Muscle of leg (tissue), 11 donors: Measurements from ENCODE around the gene CAPN5. TPM values are rescaled to one million over a fixed set of nuclear protein-coding genes. Genes with fewer than 3 reads are reported as not detected.

ENCODE experiments used
- DNase-seq: peaks from one replicate; pipeline ENCODE4 v3.0.0; 2013
- H3K27ac ChIP-seq: one replicate; pipeline ENCODE4 v1.5.1; 2013; ENCODE audit warnings: mild to moderate bottlenecking, low read length, control low read depth
- H3K27me3 ChIP-seq: one replicate; pipeline ENCODE4 v1.6.1; 2013; ENCODE audit warnings: low read length; ENCODE audit not compliant: control insufficient read depth, insufficient read depth
- H3K36me3 ChIP-seq: one replicate; pipeline ENCODE4 v1.6.1; 2013; ENCODE audit warnings: low read length; ENCODE audit not compliant: control insufficient read depth, insufficient read depth
- H3K4me1 ChIP-seq: one replicate; pipeline ENCODE4 v1.6.1; 2013; ENCODE audit warnings: low read length; ENCODE audit not compliant: control insufficient read depth, insufficient read depth
- H3K4me3 ChIP-seq: one replicate; pipeline ENCODE4 v1.5.1; 2013; ENCODE audit warnings: low read length, control low read depth
- H3K9me3 ChIP-seq: replicated peaks from 2 replicates; pipeline ENCODE4 v1.6.1; 2013; ENCODE audit warnings: low read depth, low read length; ENCODE audit not compliant: control insufficient read depth
- WGBS: methylation state at CpG from one replicate; pipeline ENCODE4 v1.1.5; 2013; ENCODE audit warnings: missing lambda C conversion rate; ENCODE audit not compliant: insufficient coverage; 5-methylcytosine and 5-hydroxymethylcytosine counted together
- polyA plus RNA-seq, 8 donors: library from polyadenylated mRNA; unstranded; fragments of 120-200 nt; gene quantifications; one replicate each; pipeline versions ENCODE4 v1.2.1 to v1.2.3, GENCODE V29; 2013; ENCODE audit warnings: inconsistent platforms in 1 of 8, low replicate concordance in 1 of 8; ENCODE audit not compliant: insufficient read length in 8 of 8, insufficient read depth in 1 of 8
- total RNA-seq: library from RNA; stranded (reverse); fragments of 120-200 nt; gene quantifications from one replicate; pipeline ENCODE4 v1.2.4, GENCODE V29; 2013

Gene CAPN5
- total and polyA plus RNA-seq, 9 donors = 6.2 to 17.8 (median 12.1) TPM

GRCh38 chr11:77106759-77107158 lies 40.0 kb downstream of the CAPN5 start:
- no peak overlapping the region for H3K27ac ChIP-seq
- H3K9me3 ChIP-seq = no peaks in the 10 kb centered on the region
- H3K27me3 ChIP-seq = no peaks in the 10 kb centered on the region
- H3K4me3 ChIP-seq = no peak overlapping the region
- 91% methylated on average over 12 of the region's 13 CpGs for WGBS
- no peak for DNase-seq
- peaks cover 4% of the 10 kb centered on the region for H3K36me3 ChIP-seq
- H3K4me1 ChIP-seq = peaks cover 13% of the 10 kb centered on the region

GRCh38 chr11:77107950-77108349 lies 41.2 kb downstream of the CAPN5 start:
- H3K27ac ChIP-seq = no peak overlapping the region
- H3K36me3 ChIP-seq = peaks cover 8% of the 10 kb centered on the region
- no peaks in the 10 kb centered on the region for H3K9me3 ChIP-seq
- peaks cover 13% of the 10 kb centered on the region for H3K4me1 ChIP-seq
- WGBS = 76% methylated on average over 3 of the region's 3 CpGs
- H3K4me3 ChIP-seq = no peak overlapping the region
- DNase-seq = no peak
- H3K27me3 ChIP-seq = no peaks in the 10 kb centered on the region

GRCh38 chr11:77108436-77108835 lies 41.7 kb downstream of the CAPN5 start:
- WGBS = 90% methylated on average over 2 of the region's 9 CpGs
- Histone ChIP-seq H3K9me3 (no peaks in the 10 kb centered on the region), H3K36me3 (peaks cover 8% of the 10 kb centered on the region)

GRCh38 chr11:77109236-77110019 lies 42.7 kb downstream of the CAPN5 start:
- H3K27me3 ChIP-seq = no peaks in the 10 kb centered on the region
- H3K27ac ChIP-seq = no peak overlapping the region
- DNase-seq = peak; percentile 24
- H3K4me1 ChIP-seq = peaks cover 13% of the 10 kb centered on the region
- no peak overlapping the region for H3K4me3 ChIP-seq
- WGBS = 60% methylated on average over 9 of the region's 11 CpGs
- H3K9me3 ChIP-seq = no peaks in the 10 kb centered on the region
- H3K36me3 ChIP-seq = peaks cover 8% of the 10 kb centered on the region

More at GRCh38 chr11:77108436-77108835, 41.7 kb downstream of the CAPN5 start:
- Histone ChIP-seq H3K4me3 (no peak overlapping the region), H3K27me3 (no peaks in the 10 kb centered on the region), H3K27ac (no peak overlapping the region), H3K4me1 (peaks cover 13% of the 10 kb centered on the region)
- no peak for DNase-seq

- no peaks in the 10 kb centered on the region for H3K27me3 ChIP-seq
- 87% methylated on average over 4 of the region's 6 CpGs for WGBS
- DNase-seq = no peak
- no peak overlapping the region for H3K27ac ChIP-seq
- H3K4me1 ChIP-seq = peaks cover 13% of the 10 kb centered on the region
- H3K36me3 ChIP-seq = peaks cover 10% of the 10 kb centered on the region
- no peak overlapping the region for H3K4me3 ChIP-seq
- no peaks in the 10 kb centered on the region for H3K9me3 ChIP-seq
Observed at GRCh38 chr11:77110836-77111235, 44.1 kb downstream of the CAPN5 start.

GRCh38 chr11:77111277-77111676 lies 44.5 kb downstream of the CAPN5 start:
- H3K9me3 ChIP-seq = no peaks in the 10 kb centered on the region
- WGBS = no CpG with 5 or more reads among the region's 3 CpGs
- no peak overlapping the region for H3K4me3 ChIP-seq
- peaks cover 10% of the 10 kb centered on the region for H3K36me3 ChIP-seq
- H3K27me3 ChIP-seq = no peaks in the 10 kb centered on the region
- DNase-seq = no peak
- H3K4me1 ChIP-seq = peaks cover 13% of the 10 kb centered on the region
- no peak overlapping the region for H3K27ac ChIP-seq

- 91% methylated on average over 6 of the region's 6 CpGs for WGBS
- no peak for DNase-seq
- H3K27ac ChIP-seq = no peak overlapping the region
- H3K9me3 ChIP-seq = no peaks in the 10 kb centered on the region
- H3K36me3 ChIP-seq = peaks cover 10% of the 10 kb centered on the region
- H3K4me3 ChIP-seq = no peak overlapping the region
- peaks cover 13% of the 10 kb centered on the region for H3K4me1 ChIP-seq
- no peaks in the 10 kb centered on the region for H3K27me3 ChIP-seq
Observed at GRCh38 chr11:77111946-77112345, 45.2 kb downstream of the CAPN5 start.

- DNase-seq = no peak
- peaks cover 10% of the 10 kb centered on the region for H3K36me3 ChIP-seq
- H3K27ac ChIP-seq = no peak overlapping the region
- H3K27me3 ChIP-seq = no peaks in the 10 kb centered on the region
- WGBS = 87% methylated on average over 16 of the region's 20 CpGs
- no peaks in the 10 kb centered on the region for H3K9me3 ChIP-seq
- H3K4me1 ChIP-seq = peaks cover 11% of the 10 kb centered on the region
- no peak overlapping the region for H3K4me3 ChIP-seq
Observed at GRCh38 chr11:77112641-77113381, 46.0 kb downstream of the CAPN5 start.

GRCh38 chr11:77113382-77114088 lies 46.8 kb downstream of the CAPN5 start:
- H3K36me3 ChIP-seq = peaks cover 16% of the 10 kb centered on the region
- peaks cover 6% of the 10 kb centered on the region for H3K4me1 ChIP-seq
- WGBS = 48% methylated on average over 5 of the region's 8 CpGs
- H3K27me3 ChIP-seq = no peaks in the 10 kb centered on the region
- H3K9me3 ChIP-seq = no peaks in the 10 kb centered on the region
- no peak overlapping the region for H3K4me3 ChIP-seq
- peak; percentile 49 for DNase-seq
- H3K27ac ChIP-seq = no peak overlapping the region

- peaks cover 16% of the 10 kb centered on the region for H3K36me3 ChIP-seq
- H3K27ac ChIP-seq = no peak overlapping the region
- no peaks in the 10 kb centered on the region for H3K27me3 ChIP-seq
- H3K4me1 ChIP-seq = peaks cover 6% of the 10 kb centered on the region
- H3K4me3 ChIP-seq = no peak overlapping the region
- DNase-seq = no peak
- 91% methylated on average over 5 of the region's 13 CpGs for WGBS
- H3K9me3 ChIP-seq = no peaks in the 10 kb centered on the region
Observed at GRCh38 chr11:77114089-77114463, 47.3 kb downstream of the CAPN5 start.
